Measurements from ENCODE around the gene CTSW. TPM values are rescaled to one million over a fixed set of nuclear protein-coding genes. Genes with fewer than 3 reads are reported as not detected.
A peak's percentile ranks its signal among the peaks of the same experiment; 100 is the strongest.

Gene CTSW
- polyA plus RNA-seq, 1 of the 3 experiments (the other 2 are of a cell fraction) = 0.49 TPM

- TF ChIP-seq PBX3 (IDR thresholded peaks at IDR 0.05) = 0 out of 2 replicates have a peak, but pooled peaks have one; percentile 5
- no peak for TF ChIP-seq FOXM1 (IDR thresholded peaks at IDR 0.05; ENCODE audit: low read depth)
- TF ChIP-seq NRF1 (IDR thresholded peaks at IDR 0.05; ENCODE audit: low read depth, low read length) = no peak
- TF ChIP-seq FOXJ3 (CRISPR knock-in tag; IDR thresholded peaks at IDR 0.05) = no peak
- peak; percentile 59; the same call in 1 of the 2 replicates for TF ChIP-seq USF1 (IDR thresholded peaks at IDR 0.05; ENCODE audit: borderline replicate concordance, low read depth)
- TF ChIP-seq MXI1 (IDR thresholded peaks at IDR 0.05; ENCODE audit: low read depth, low read length) = no peak
- TF ChIP-seq CHD2 (IDR thresholded peaks at IDR 0.05; ENCODE audit: low read length, partially characterized antibody) = no peak
- TF ChIP-seq REST (IDR thresholded peaks at IDR 0.05; ENCODE audit: low read depth, low read length) = peak; percentile 64; the same call in 1 of the 2 replicates
Measured at GRCh38 chr11:65911682-65912568, 32.3 kb downstream of the CTSW start (continued).

- TF ChIP-seq MEF2A (IDR thresholded peaks at IDR 0.05; ENCODE audit: borderline replicate concordance, low read depth) (no peak), TCF12 (IDR thresholded peaks at IDR 0.05) (no peak), USF1 (IDR thresholded peaks at IDR 0.05; ENCODE audit: borderline replicate concordance, low read depth) (no peak), GATA2 (CRISPR knock-in tag; IDR thresholded peaks at IDR 0.05) (no peak), FOXJ3 (CRISPR knock-in tag; IDR thresholded peaks at IDR 0.05) (no peak), PBX3 (IDR thresholded peaks at IDR 0.05) (no peak), IRF3 (IDR thresholded peaks at IDR 0.05; ENCODE audit: low read depth, low read length) (no peak), RCOR1 (IDR thresholded peaks at IDR 0.05; ENCODE audit: low read length) (no peak), MXI1 (IDR thresholded peaks at IDR 0.05; ENCODE audit: low read depth, low read length) (no peak), RXRA (IDR thresholded peaks at IDR 0.05; ENCODE audit: borderline replicate concordance, low read depth) (no peak)
- no peak for DNase-seq
- Histone ChIP-seq H2AFZ (ENCODE audit: low read depth) (no peak overlapping the region), H3F3A (replicated peaks; ENCODE audit: insufficient read depth) (peaks cover 33% of the 10 kb centered on the region), H3K4me2 (no peak overlapping the region), H3K27me3 (ENCODE audit: insufficient read depth) (no peaks in the 10 kb centered on the region), H3K9me2 (no peaks in the 10 kb centered on the region), H3K27ac (ENCODE audit: low read depth in 2 of 2, low read length in 1 of 2) (peak overlapping the region in 1 of 2 experiments; percentile 97; a peak in 2 of 4 replicates), H3K4me1 (ENCODE audit: control insufficient read depth in 1 of 2, insufficient read depth in 2 of 2, low read depth in 1 of 2, low read length in 1 of 2) (peaks cover 21 to 56% of the 10 kb centered on the region in 2 experiments; a peak in 3 of 4 replicates), H4K20me1 (ENCODE audit: insufficient read depth) (no peaks in the 10 kb centered on the region), H3K79me2 (ENCODE audit: insufficient read depth) (peaks cover 48% of the 10 kb centered on the region), H3K9ac (peak overlapping the region; percentile 47; the same call in 1 of the 2 replicates), H3K4me3 (ENCODE audit: low read depth in 2 of 2, low read length in 1 of 2) (no peak overlapping the region), H3K36me3 (replicated peaks in 1 of 2; ENCODE audit: control insufficient read depth in 1 of 2, insufficient read depth in 2 of 2, low read length in 1 of 2) (peaks cover 0 to 2% of the 10 kb centered on the region in 2 experiments), H3K9me3 (no peaks in the 10 kb centered on the region)
- ChIA-PET CTCF (interaction anchor here (0.9 to 5.6 kb wide), 8 partner anchors 10 to 309 kb away, joined by 3 to 71 read pairs (median 5); partner anchors contain the start of genes CCDC85B, FIBP and FOSL1), POLR2A (interaction anchor here (1.7 kb wide), 1 partner anchor 22 kb away, joined by 4 read pairs; the partner anchor contains the start of gene CCDC85B)
- 62% methylated on average over 4 of the region's 4 CpGs for WGBS (ENCODE audit: low lambda C conversion rate)
Measured at GRCh38 chr11:65912845-65913244, 33.2 kb downstream of the CTSW start.

All from SK-N-SH (cell line).